ENCODE measurements around the gene SCART1. TPM values are rescaled to one million over a fixed set of nuclear protein-coding genes. Genes with fewer than 3 reads are reported as not detected.

Gene SCART1
- total and polyA plus RNA-seq, 10 of the 15 experiments (the other 5 are each of a cell fraction or from before 2014, with no cell fraction given), result 0.05 to 22.0 (median 0.58) TPM

GRCh38 chr10:133441780-133442179, 12.0 kb upstream of the SCART1 start:
- Histone ChIP-seq H3K9me3 (replicated peaks; ENCODE audit: control insufficient read depth, insufficient read depth, low read length) (no peaks in the 10 kb centered on the region; the same call in 2 of the 3 replicates), H3K27ac (ENCODE audit: control insufficient read depth, insufficient read depth) (no peak overlapping the region), H3K4me2 (ENCODE audit: control insufficient read depth, insufficient read depth) (no peak overlapping the region), H4K20me1 (ENCODE audit: control insufficient read depth, insufficient read depth) (no peaks in the 10 kb centered on the region), H3K36me3 (ENCODE audit: control insufficient read depth in 2 of 2, insufficient read depth in 2 of 2, low read length in 1 of 2) (no peaks in the 10 kb centered on the region), H3K4me1 (ENCODE audit: control insufficient read depth, insufficient read depth, low read length) (no peaks in the 10 kb centered on the region), H3K9ac (ENCODE audit: control insufficient read depth, insufficient read depth, low read length) (no peak overlapping the region), H3K27me3 (replicated peaks in 1 of 2; ENCODE audit: control insufficient read depth in 2 of 2, insufficient read depth in 2 of 2, low read length in 1 of 2) (no peaks in the 10 kb centered on the region), H3K4me3 (no peak overlapping the region), H3K79me2 (ENCODE audit: control insufficient read depth, insufficient read depth, low read length) (no peaks in the 10 kb centered on the region), H2AFZ (ENCODE audit: control insufficient read depth, low read depth, low read length) (no peak overlapping the region)
- no peak for TF ChIP-seq EGR1 (IDR thresholded peaks at IDR 0.05; ENCODE audit: borderline replicate concordance in 1 of 2, low read depth in 2 of 2, low read length in 2 of 2)
- no peak for TF ChIP-seq IRF4 (IDR thresholded peaks at IDR 0.05; ENCODE audit: low read depth, low read length)
- TF ChIP-seq, protein P1, sequence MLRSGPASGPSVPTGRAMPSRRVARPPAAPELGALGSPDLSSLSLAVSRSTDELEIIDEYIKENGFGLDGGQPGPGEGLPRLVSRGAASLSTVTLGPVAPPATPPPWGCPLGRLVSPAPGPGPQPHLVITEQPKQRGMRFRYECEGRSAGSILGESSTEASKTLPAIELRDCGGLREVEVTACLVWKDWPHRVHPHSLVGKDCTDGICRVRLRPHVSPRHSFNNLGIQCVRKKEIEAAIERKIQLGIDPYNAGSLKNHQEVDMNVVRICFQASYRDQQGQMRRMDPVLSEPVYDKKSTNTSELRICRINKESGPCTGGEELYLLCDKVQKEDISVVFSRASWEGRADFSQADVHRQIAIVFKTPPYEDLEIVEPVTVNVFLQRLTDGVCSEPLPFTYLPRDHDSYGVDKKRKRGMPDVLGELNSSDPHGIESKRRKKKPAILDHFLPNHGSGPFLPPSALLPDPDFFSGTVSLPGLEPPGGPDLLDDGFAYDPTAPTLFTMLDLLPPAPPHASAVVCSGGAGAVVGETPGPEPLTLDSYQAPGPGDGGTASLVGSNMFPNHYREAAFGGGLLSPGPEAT (IDR thresholded peaks at IDR 0.05; ENCODE audit: low read depth), result no peak
- TF ChIP-seq CHD2 (IDR thresholded peaks at IDR 0.05; ENCODE audit: borderline replicate concordance, low read depth, low read length), result no peak
- no peak for TF ChIP-seq NKRF (conservative IDR thresholded peaks at IDR 0.05)
- TF ChIP-seq TCF3 (IDR thresholded peaks at IDR 0.05; ENCODE audit: borderline replicate concordance, insufficient read depth, low read depth, low read length), result no peak
- TF ChIP-seq ATF7 (IDR thresholded peaks at IDR 0.05; ENCODE audit: low read depth), result no peak
- TF ChIP-seq LARP7 (IDR thresholded peaks at IDR 0.05), result no peak
- no peak for TF ChIP-seq USF1 (IDR thresholded peaks at IDR 0.05; ENCODE audit: borderline replicate concordance, extremely low read length, insufficient read depth, low read depth, low read length)
- TF ChIP-seq TBL1XR1 (IDR thresholded peaks at IDR 0.05; ENCODE audit: low read depth, low read length), result no peak
- no peak for TF ChIP-seq NR2C1 (IDR thresholded peaks at IDR 0.05)
- TF ChIP-seq, protein P2, sequence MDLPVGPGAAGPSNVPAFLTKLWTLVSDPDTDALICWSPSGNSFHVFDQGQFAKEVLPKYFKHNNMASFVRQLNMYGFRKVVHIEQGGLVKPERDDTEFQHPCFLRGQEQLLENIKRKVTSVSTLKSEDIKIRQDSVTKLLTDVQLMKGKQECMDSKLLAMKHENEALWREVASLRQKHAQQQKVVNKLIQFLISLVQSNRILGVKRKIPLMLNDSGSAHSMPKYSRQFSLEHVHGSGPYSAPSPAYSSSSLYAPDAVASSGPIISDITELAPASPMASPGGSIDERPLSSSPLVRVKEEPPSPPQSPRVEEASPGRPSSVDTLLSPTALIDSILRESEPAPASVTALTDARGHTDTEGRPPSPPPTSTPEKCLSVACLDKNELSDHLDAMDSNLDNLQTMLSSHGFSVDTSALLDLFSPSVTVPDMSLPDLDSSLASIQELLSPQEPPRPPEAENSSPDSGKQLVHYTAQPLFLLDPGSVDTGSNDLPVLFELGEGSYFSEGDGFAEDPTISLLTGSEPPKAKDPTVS (IDR thresholded peaks at IDR 0.05; ENCODE audit: low read depth, low read length), result no peak
- TF ChIP-seq, protein P3, sequence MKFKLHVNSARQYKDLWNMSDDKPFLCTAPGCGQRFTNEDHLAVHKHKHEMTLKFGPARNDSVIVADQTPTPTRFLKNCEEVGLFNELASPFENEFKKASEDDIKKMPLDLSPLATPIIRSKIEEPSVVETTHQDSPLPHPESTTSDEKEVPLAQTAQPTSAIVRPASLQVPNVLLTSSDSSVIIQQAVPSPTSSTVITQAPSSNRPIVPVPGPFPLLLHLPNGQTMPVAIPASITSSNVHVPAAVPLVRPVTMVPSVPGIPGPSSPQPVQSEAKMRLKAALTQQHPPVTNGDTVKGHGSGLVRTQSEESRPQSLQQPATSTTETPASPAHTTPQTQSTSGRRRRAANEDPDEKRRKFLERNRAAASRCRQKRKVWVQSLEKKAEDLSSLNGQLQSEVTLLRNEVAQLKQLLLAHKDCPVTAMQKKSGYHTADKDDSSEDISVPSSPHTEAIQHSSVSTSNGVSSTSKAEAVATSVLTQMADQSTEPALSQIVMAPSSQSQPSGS (IDR thresholded peaks at IDR 0.05; ENCODE audit: low read length), result no peak
- TF ChIP-seq FOXK2 (IDR thresholded peaks at IDR 0.05), result no peak
- no peak for TF ChIP-seq ZNF384 (IDR thresholded peaks at IDR 0.05; ENCODE audit: borderline replicate concordance, low read depth, low read length)
- DNase-seq (ENCODE audit: low read depth, low spot score) (no peak), ATAC-seq (no peak), FAIRE-seq (no peak)
- ChIA-PET SMC1A (ENCODE audit: uncharacterized antibody, unreplicated experiment) (no interaction called here), CTCF (interaction anchor here (0.7 to 1.1 kb wide), 3 partner anchors 10 to 112 kb away, joined by 3 to 4 read pairs (median 4); partner anchors contain the start of gene PAOX), POLR2A (no interaction called here), RAD21 (ENCODE audit: unreplicated experiment) (no interaction called here)
- BruUV-seq (replicated peaks), result no TSS peak
- intact Hi-C loops (cut with micrococcal nuclease; ENCODE audit: unreplicated experiment), result no loop called here
- in situ Hi-C loops (cut with MboI), result no loop called here
- 71% methylated on average over 12 of the region's 12 CpGs for WGBS (ENCODE audit: insufficient coverage, insufficient replicate concordance, low lambda C conversion rate, missing lambda C conversion rate)
